AG10803 (cell line): ENCODE measurements around the gene CACNA2D4.

Experiments
- DNase-seq: peaks from one replicate; pipeline ENCODE4 v3.0.0; 2010; ENCODE audit warnings: low read depth
- H3K4me3 ChIP-seq: 2 replicates; pipeline ENCODE4 v1.5.1; 2011; ENCODE audit warnings: mild to moderate bottlenecking, low read length, control low read depth
- CTCF ChIP-seq: conservative IDR thresholded peaks from 2 replicates; pipeline ENCODE4 v1.5.1; 2011; ENCODE audit warnings: mild to moderate bottlenecking, low read length, control low read depth, inconsistent platforms

The CACNA2D4 gene

GRCh38 chr12:1791104-1791841, 127.2 kb downstream of the CACNA2D4 start:
- H3K4me3 ChIP-seq: no peak overlapping the region
- DNase-seq: peak; percentile 63
- TF ChIP-seq CTCF: peak; percentile 86

DNA sequence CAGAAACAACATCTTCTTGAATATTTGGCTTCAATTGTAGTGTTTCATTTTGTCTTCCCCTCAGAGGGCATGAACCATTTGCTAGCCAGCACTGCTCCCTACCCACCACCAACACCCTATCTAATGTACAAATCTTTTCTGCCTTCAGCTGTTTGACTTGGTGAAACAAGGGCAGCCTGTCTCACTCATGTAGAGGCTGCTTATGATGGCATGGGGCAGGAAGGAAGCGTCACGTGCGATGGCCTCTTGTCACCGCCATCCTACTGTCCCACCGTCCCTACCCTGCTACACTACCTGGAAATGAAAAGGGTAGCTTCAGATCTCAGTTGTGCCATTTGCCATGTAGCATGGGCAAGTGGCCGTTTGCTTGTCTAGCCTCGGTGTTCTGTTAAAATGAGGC, 128.0 kb downstream of the CACNA2D4 start:
- H3K4me3 ChIP-seq: no peak overlapping the region
- no peak for TF ChIP-seq CTCF
- no peak for DNase-seq

GRCh38 chr12:1787714-1788113, 130.7 kb downstream of the CACNA2D4 start:
- TF ChIP-seq CTCF: no peak
- no peak for DNase-seq
- no peak overlapping the region for H3K4me3 ChIP-seq

DNA sequence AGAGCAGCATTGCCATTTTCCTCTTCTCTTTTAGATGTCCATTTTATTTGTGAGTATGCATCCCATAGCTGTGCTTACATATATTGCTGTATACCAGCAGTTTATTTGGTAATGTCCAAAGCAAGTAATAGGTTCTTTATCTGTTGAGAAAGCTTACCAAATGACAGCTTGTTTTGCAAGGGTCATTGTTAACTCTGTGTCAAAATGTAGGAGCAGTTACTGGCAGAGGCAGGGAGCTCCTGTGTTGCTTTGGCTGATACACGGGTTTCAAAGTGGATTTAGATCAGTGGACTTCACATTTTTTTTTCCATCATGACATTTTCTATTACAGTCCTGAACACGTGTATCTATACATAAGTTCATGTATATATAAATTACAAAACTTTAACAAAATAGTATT, 136.2 kb downstream of the CACNA2D4 start:
- no peak for DNase-seq
- H3K4me3 ChIP-seq: no peak overlapping the region
- no peak for TF ChIP-seq CTCF

DNA sequence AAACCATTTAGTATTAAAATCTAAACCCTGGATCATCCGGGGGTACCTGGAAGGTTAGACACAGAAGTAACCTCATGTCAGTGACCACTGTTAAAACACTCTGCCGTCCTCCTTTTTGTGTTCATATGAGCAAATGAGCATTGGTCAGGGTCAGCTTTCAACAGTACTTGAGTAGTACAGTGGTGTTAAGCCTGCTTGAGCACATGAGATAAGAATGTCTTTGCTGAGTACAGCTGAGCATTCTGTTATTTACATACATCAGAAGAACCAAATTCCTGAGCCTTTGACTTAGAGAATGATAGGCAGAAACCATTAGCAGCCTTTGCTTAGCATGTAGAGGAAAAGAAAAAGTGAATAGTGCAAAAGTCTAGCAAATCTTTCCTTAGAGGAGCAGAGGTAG, 136.7 kb downstream of the CACNA2D4 start:
- H3K4me3 ChIP-seq: no peak overlapping the region
- no peak for DNase-seq
- TF ChIP-seq CTCF: no peak

DNA sequence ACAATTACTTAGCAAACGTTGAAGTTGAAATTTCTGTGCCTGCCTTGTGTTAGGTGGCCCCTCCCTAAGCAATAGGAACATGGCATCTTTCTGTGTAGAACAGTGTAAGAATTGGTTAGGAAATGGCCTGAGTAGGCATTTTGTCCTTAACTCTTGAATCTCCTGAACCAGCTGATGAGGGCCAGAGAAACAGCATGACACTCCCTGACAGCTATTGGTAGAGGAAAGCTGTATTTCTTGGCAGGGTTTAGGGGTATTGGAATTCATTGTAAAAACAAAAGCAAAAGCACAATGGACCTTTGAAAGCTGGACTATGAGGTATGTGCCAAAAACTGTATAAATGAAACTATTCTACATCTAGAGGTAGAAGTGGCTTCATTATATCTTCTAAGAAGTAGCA, 138.7 kb downstream of the CACNA2D4 start:
- TF ChIP-seq CTCF: no peak
- H3K4me3 ChIP-seq: no peak overlapping the region
- DNase-seq: peak; percentile 57

GRCh38 chr12:1778911-1779310, 139.5 kb downstream of the CACNA2D4 start:
- no peak overlapping the region for H3K4me3 ChIP-seq
- peak; percentile 52 for DNase-seq
- TF ChIP-seq CTCF: no peak
